ENCODE results near the gene BTBD9.

- TF ChIP-seq CTCF (IDR thresholded peaks at IDR 0.05) (no peak), EP300 (IDR thresholded peaks at IDR 0.05; ENCODE audit: low read depth) (no peak), POLR2A (IDR thresholded peaks at IDR 0.05) (no peak)
These were observed 5.2 kb upstream of the BTBD9 start for GRCh38 chr6:38644951-38645350.

Measured in transverse colon (tissue), 3 donors.